Measurements from ENCODE around the gene SYNPR.

DNA sequence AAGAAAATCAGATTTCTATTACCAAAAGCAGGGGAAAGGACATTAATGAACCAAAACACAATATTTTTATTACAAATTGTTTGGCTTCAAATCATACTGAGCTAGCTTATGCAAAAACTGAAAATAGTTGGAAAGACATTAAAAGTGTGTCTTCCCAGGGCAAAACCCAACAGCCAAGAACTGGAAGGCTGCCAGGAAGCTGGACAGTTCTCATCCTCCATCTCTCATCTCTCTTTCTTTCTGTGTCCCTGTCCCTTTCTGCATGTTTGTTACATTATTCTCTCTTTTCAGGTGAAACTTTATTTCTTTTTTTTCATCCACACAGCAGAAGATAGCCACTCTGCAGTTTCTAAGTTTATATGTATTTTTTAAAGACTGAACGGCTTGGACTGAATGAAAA lies 333.3 kb downstream of the SYNPR start:
- TF ChIP-seq GATA2 (IDR thresholded peaks at IDR 0.05; ENCODE audit: low read depth, low read length) (no peak), GATA3 (IDR thresholded peaks at IDR 0.05; ENCODE audit: low read depth, low read length) (no peak)

Measured in SH-SY5Y (cell line).